ACC112 (cell line): ENCODE data around the gene SH3GL3.

ENCODE experiments used
- H2AFZ ChIP-seq: fragments of 200-600 bp; sonication (generic); one replicate; pipeline ENCODE4 v1.6.0; 2017; ENCODE audit warnings: antibody characterized with exemption, low read length; ENCODE audit not compliant: unreplicated experiment
- H3K27ac ChIP-seq: fragments of 200-600 bp; sonication (generic); 2 replicates; pipeline ENCODE4 v1.5.1; 2014; ENCODE audit warnings: low read depth, mild to moderate bottlenecking, antibody characterized with exemption, low read length, moderate library complexity
- H3K27me3 ChIP-seq: fragments of 200-600 bp; sonication (generic); 2 replicates; pipeline ENCODE4 v1.6.1; 2014; ENCODE audit warnings: mild to moderate bottlenecking, antibody characterized with exemption, low read length, moderate library complexity, mixed read lengths; ENCODE audit not compliant: insufficient read depth
- H3K36me3 ChIP-seq: fragments of 200-600 bp; sonication (generic); 2 replicates; pipeline ENCODE4 v1.6.1; 2016; ENCODE audit warnings: mild to moderate bottlenecking, antibody characterized with exemption, low read length, moderate library complexity, mixed read lengths; ENCODE audit not compliant: insufficient read depth
- H3K4me1 ChIP-seq: fragments of 200-600 bp; sonication (generic); one replicate; pipeline ENCODE4 v1.6.1; 2016; ENCODE audit warnings: low read length, mixed read lengths; ENCODE audit not compliant: insufficient read depth, unreplicated experiment, control insufficient read depth
- H3K4me3 ChIP-seq: fragments of 200-600 bp; sonication (generic); 2 replicates; pipeline ENCODE4 v1.5.1; 2014; ENCODE audit warnings: mild to moderate bottlenecking, low read depth, low read length
- H3K79me2 ChIP-seq: fragments of 200-600 bp; sonication (generic); one replicate; pipeline ENCODE4 v1.6.0; 2016; ENCODE audit warnings: low read length; ENCODE audit not compliant: control insufficient read depth, unreplicated experiment, insufficient read depth

Gene SH3GL3

GRCh38 chr15:83477808-83478537, 30.8 kb downstream of the SH3GL3 start:
- H3K4me3 ChIP-seq = no peak overlapping the region
- H2AFZ ChIP-seq = no peak overlapping the region

GRCh38 chr15:83483612-83484011, 36.5 kb downstream of the SH3GL3 start:
- Histone ChIP-seq H3K79me2 (no peaks in the 10 kb centered on the region), H2AFZ (no peak overlapping the region), H3K27ac (no peak overlapping the region), H3K36me3 (no peaks in the 10 kb centered on the region), H3K4me1 (no peaks in the 10 kb centered on the region), H3K27me3 (peaks cover 18% of the 10 kb centered on the region; the same call in 1 of the 2 replicates), H3K4me3 (no peak overlapping the region)

More at GRCh38 chr15:83477808-83478537, 30.8 kb downstream of the SH3GL3 start:
- Histone ChIP-seq H3K79me2 (no peaks in the 10 kb centered on the region), H3K36me3 (no peaks in the 10 kb centered on the region), H3K27me3 (peaks cover 25% of the 10 kb centered on the region), H3K27ac (no peak overlapping the region), H3K4me1 (no peaks in the 10 kb centered on the region)

- H3K4me3 ChIP-seq = no peak overlapping the region
- H3K36me3 ChIP-seq = no peaks in the 10 kb centered on the region
- no peak overlapping the region for H3K27ac ChIP-seq
- H2AFZ ChIP-seq = no peak overlapping the region
- no peaks in the 10 kb centered on the region for H3K79me2 ChIP-seq
- H3K27me3 ChIP-seq = peaks cover 18% of the 10 kb centered on the region; the same call in 1 of the 2 replicates
- no peaks in the 10 kb centered on the region for H3K4me1 ChIP-seq
Observed at GRCh38 chr15:83484636-83485035, 37.5 kb downstream of the SH3GL3 start.

GRCh38 chr15:83486363-83486762, 39.2 kb downstream of the SH3GL3 start:
- no peak overlapping the region for H3K4me3 ChIP-seq
- H3K27me3 ChIP-seq = peaks cover 26% of the 10 kb centered on the region
- H2AFZ ChIP-seq = no peak overlapping the region
- H3K4me1 ChIP-seq = no peaks in the 10 kb centered on the region
- H3K36me3 ChIP-seq = no peaks in the 10 kb centered on the region
- no peak overlapping the region for H3K27ac ChIP-seq
- no peaks in the 10 kb centered on the region for H3K79me2 ChIP-seq

GRCh38 chr15:83487519-83487918, 40.4 kb downstream of the SH3GL3 start:
- Histone ChIP-seq H3K27me3 (peaks cover 29% of the 10 kb centered on the region), H2AFZ (no peak overlapping the region), H3K4me1 (no peaks in the 10 kb centered on the region), H3K27ac (no peak overlapping the region), H3K79me2 (no peaks in the 10 kb centered on the region), H3K36me3 (no peaks in the 10 kb centered on the region), H3K4me3 (no peak overlapping the region)

- H3K36me3 ChIP-seq = no peaks in the 10 kb centered on the region
- H3K79me2 ChIP-seq = no peaks in the 10 kb centered on the region
- H3K27ac ChIP-seq = no peak overlapping the region
- H3K4me3 ChIP-seq = no peak overlapping the region
- no peak overlapping the region for H2AFZ ChIP-seq
- H3K27me3 ChIP-seq = peaks cover 41% of the 10 kb centered on the region
- no peaks in the 10 kb centered on the region for H3K4me1 ChIP-seq
Observed at GRCh38 chr15:83489690-83490089, 42.5 kb downstream of the SH3GL3 start.

- Histone ChIP-seq H3K27me3 (peaks cover 38% of the 10 kb centered on the region), H3K4me1 (no peaks in the 10 kb centered on the region), H2AFZ (no peak overlapping the region), H3K27ac (no peak overlapping the region), H3K4me3 (no peak overlapping the region), H3K79me2 (no peaks in the 10 kb centered on the region), H3K36me3 (no peaks in the 10 kb centered on the region)
Observed at GRCh38 chr15:83491486-83491885, 44.3 kb downstream of the SH3GL3 start.

GRCh38 chr15:83496766-83497165, 49.6 kb downstream of the SH3GL3 start:
- Histone ChIP-seq H3K4me1 (no peaks in the 10 kb centered on the region), H2AFZ (no peak overlapping the region), H3K79me2 (no peaks in the 10 kb centered on the region), H3K4me3 (no peak overlapping the region), H3K27ac (no peak overlapping the region), H3K27me3 (peaks cover 19% of the 10 kb centered on the region; the same call in 1 of the 2 replicates), H3K36me3 (no peaks in the 10 kb centered on the region)

GRCh38 chr15:83498374-83498773, 51.2 kb downstream of the SH3GL3 start:
- Histone ChIP-seq H3K27me3 (peaks cover 8% of the 10 kb centered on the region; the same call in 1 of the 2 replicates), H2AFZ (no peak overlapping the region), H3K79me2 (no peaks in the 10 kb centered on the region), H3K4me1 (no peaks in the 10 kb centered on the region), H3K27ac (no peak overlapping the region), H3K36me3 (no peaks in the 10 kb centered on the region), H3K4me3 (no peak overlapping the region)

- H3K27me3 ChIP-seq = peaks cover 5% of the 10 kb centered on the region; the same call in 1 of the 2 replicates
- no peaks in the 10 kb centered on the region for H3K4me1 ChIP-seq
- H3K79me2 ChIP-seq = no peaks in the 10 kb centered on the region
- H3K36me3 ChIP-seq = no peaks in the 10 kb centered on the region
- no peak overlapping the region for H3K27ac ChIP-seq
- no peak overlapping the region for H2AFZ ChIP-seq
- no peak overlapping the region for H3K4me3 ChIP-seq
Observed at GRCh38 chr15:83498801-83499200, 51.7 kb downstream of the SH3GL3 start.

GRCh38 chr15:83499476-83499875, 52.3 kb downstream of the SH3GL3 start:
- Histone ChIP-seq H2AFZ (no peak overlapping the region), H3K27me3 (no peaks in the 10 kb centered on the region), H3K4me1 (no peaks in the 10 kb centered on the region), H3K79me2 (no peaks in the 10 kb centered on the region), H3K4me3 (no peak overlapping the region), H3K27ac (no peak overlapping the region), H3K36me3 (no peaks in the 10 kb centered on the region)
